GM12892 (cell line): ENCODE data around the gene SLF2.

Experiments used
- POLR2A ChIP-seq: IDR thresholded peaks from 2 replicates; pipeline ENCODE4 v1.6.1; 2011; ENCODE audit warnings: low read depth, low read length, control low read depth
- POLR2AphosphoS5 ChIP-seq: IDR thresholded peaks from 2 replicates; pipeline ENCODE4 v1.6.1; 2011; ENCODE audit warnings: low read depth, low read length, control low read depth
- TAF1 ChIP-seq: IDR thresholded peaks from 2 replicates; pipeline ENCODE4 v1.6.1; 2011; ENCODE audit warnings: low read depth, mild to moderate bottlenecking, control low read depth, low read length, borderline replicate concordance

DNA sequence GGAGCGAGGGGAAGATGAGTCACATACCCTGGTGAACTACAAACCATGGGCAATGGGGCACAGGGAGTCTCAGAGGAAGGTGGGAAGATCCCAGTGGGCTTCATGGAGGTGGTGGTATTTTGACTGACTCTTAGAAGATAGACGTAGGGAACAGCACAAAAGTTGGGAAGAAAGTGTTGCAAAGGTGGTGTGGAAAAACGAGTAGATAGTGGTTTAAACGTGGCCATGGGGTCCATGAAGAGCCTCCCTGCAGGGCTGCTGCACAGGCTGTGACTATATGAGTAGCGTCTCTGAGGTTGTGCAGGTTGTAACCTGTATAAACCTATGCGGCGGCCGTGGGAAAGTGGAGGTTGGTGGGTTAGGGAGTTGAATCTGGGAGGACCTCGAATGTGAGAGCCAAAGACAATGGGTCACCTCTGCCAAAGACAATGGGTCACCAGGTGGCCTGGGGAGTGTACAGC is 100.6 kb downstream of the SLF2 start:
- no peak for TF ChIP-seq POLR2A
- no peak for TF ChIP-seq POLR2AphosphoS5
- no peak for TF ChIP-seq TAF1
